Right atrium auricular region (tissue), 2 donors: ENCODE measurements around the gene NKTR. TPM values are rescaled to one million over a fixed set of nuclear protein-coding genes. Genes with fewer than 3 reads are reported as not detected.
A peak's percentile ranks its signal among the peaks of the same experiment; 100 is the strongest.

Experiments used
- DNase-seq: peaks from one replicate; pipeline ENCODE4 v3.0.0-alpha.2; 2019; ENCODE audit warnings: low spot score
- H3K27ac ChIP-seq, 2 donors: fragments of 200-600 bp; sonication (generic); 1 replicate in 1 of 2; 2 replicates in 1 of 2; pipeline ENCODE4 v1.5.1; 2016 to 2019
- H3K27me3 ChIP-seq, 2 donors: fragments of 200-600 bp; sonication (generic); one replicate each; pipeline versions ENCODE4 v1.5.1 to v1.6.0; 2017 to 2019
- H3K36me3 ChIP-seq: fragments of 200-600 bp; sonication (generic); one replicate; pipeline ENCODE4 v1.5.1; 2016
- H3K4me1 ChIP-seq, 2 donors: fragments of 200-600 bp; sonication (generic); one replicate each; pipeline versions ENCODE4 v1.5.1 to v1.6.0; 2017 to 2019
- H3K4me3 ChIP-seq, 2 donors: fragments of 200-600 bp; sonication (generic); 1 replicate in 1 of 2; 2 replicates in 1 of 2; pipeline ENCODE4 v1.5.1; 2017 to 2019; ENCODE audit warnings: mild to moderate bottlenecking in 1 of 2, moderate library complexity in 1 of 2
- H3K9me3 ChIP-seq, 2 donors: fragments of 200-600 bp; sonication (generic); one replicate each; pipeline ENCODE4 v1.5.1; 2019
- CTCF ChIP-seq, 2 donors: fragments of 200-600 bp; sonication (generic); IDR thresholded peaks; one replicate each; pipeline ENCODE4 v1.5.1; 2019; ENCODE audit warnings: antibody characterized with exemption in 2 of 2
- total RNA-seq, 2 donors: library from RNA; depleted of rRNA; stranded (reverse); fragments of >200 nt; gene quantifications; one replicate each; pipeline ENCODE4 v1.1.0, GENCODE V29; 2016

Gene NKTR
- total RNA-seq, 2 donors from 2014 or later = 14.1 to 20.4 TPM

- no peak for TF ChIP-seq CTCF (IDR thresholded peaks at IDR 0.05)
- DNase-seq = no peak
- no peak overlapping the region for H3K4me3 ChIP-seq
- peaks cover 0 to 7% of the 10 kb centered on the region in 2 donors for H3K9me3 ChIP-seq
- no peaks in the 10 kb centered on the region for H3K36me3 ChIP-seq
- peak overlapping the region in 1 of 2 donors; percentile 99 for H3K27ac ChIP-seq
- H3K4me1 ChIP-seq = peaks cover 0 to 36% of the 10 kb centered on the region in 2 donors
- no peaks in the 10 kb centered on the region for H3K27me3 ChIP-seq
These were observed 2.5 kb downstream of the NKTR start for GRCh38 chr3:42602961-42603360.

- peaks cover 0 to 7% of the 10 kb centered on the region in 2 donors for H3K9me3 ChIP-seq
- no peaks in the 10 kb centered on the region for H3K27me3 ChIP-seq
- no peak overlapping the region for H3K4me3 ChIP-seq
- H3K4me1 ChIP-seq = peaks cover 0 to 54% of the 10 kb centered on the region in 2 donors
- H3K36me3 ChIP-seq = no peaks in the 10 kb centered on the region
- DNase-seq = no peak
- TF ChIP-seq CTCF (IDR thresholded peaks at IDR 0.05) = no peak
- peak overlapping the region; percentile 54 to 69 for H3K27ac ChIP-seq
These were observed 5.2 kb downstream of the NKTR start for GRCh38 chr3:42605546-42606173.

- no peak for DNase-seq
- H3K27me3 ChIP-seq = no peaks in the 10 kb centered on the region
- H3K27ac ChIP-seq = peak overlapping the region in 1 of 2 donors; percentile 56
- no peaks in the 10 kb centered on the region for H3K36me3 ChIP-seq
- no peak for TF ChIP-seq CTCF (IDR thresholded peaks at IDR 0.05)
- peaks cover 0 to 58% of the 10 kb centered on the region in 2 donors for H3K4me1 ChIP-seq
- H3K9me3 ChIP-seq = peaks cover 0 to 7% of the 10 kb centered on the region in 2 donors
- no peak overlapping the region for H3K4me3 ChIP-seq
These were observed 8.1 kb downstream of the NKTR start for GRCh38 chr3:42608581-42608980.

GRCh38 chr3:42610976-42611375 is 10.5 kb downstream of the NKTR start:
- no peak for DNase-seq
- TF ChIP-seq CTCF (IDR thresholded peaks at IDR 0.05) = no peak
- Histone ChIP-seq H3K9me3 (no peaks in the 10 kb centered on the region), H3K27ac (peak overlapping the region; percentile 44 to 63), H3K4me1 (peaks cover 0 to 55% of the 10 kb centered on the region in 2 donors), H3K36me3 (no peaks in the 10 kb centered on the region), H3K4me3 (no peak overlapping the region), H3K27me3 (no peaks in the 10 kb centered on the region)

GRCh38 chr3:42612217-42612616 is 11.7 kb downstream of the NKTR start:
- no peak for DNase-seq
- no peaks in the 10 kb centered on the region for H3K9me3 ChIP-seq
- no peaks in the 10 kb centered on the region for H3K27me3 ChIP-seq
- H3K36me3 ChIP-seq = no peaks in the 10 kb centered on the region
- H3K4me1 ChIP-seq = peaks cover 0 to 59% of the 10 kb centered on the region in 2 donors
- peak overlapping the region; percentile 44 to 63 for H3K27ac ChIP-seq
- no peak overlapping the region for H3K4me3 ChIP-seq
- TF ChIP-seq CTCF (IDR thresholded peaks at IDR 0.05) = no peak

- H3K36me3 ChIP-seq = no peaks in the 10 kb centered on the region
- no peak for TF ChIP-seq CTCF (IDR thresholded peaks at IDR 0.05)
- no peak for DNase-seq
- H3K27ac ChIP-seq = peak overlapping the region in 1 of 2 donors; percentile 28
- no peaks in the 10 kb centered on the region for H3K9me3 ChIP-seq
- H3K4me3 ChIP-seq = no peak overlapping the region
- peaks cover 0 to 59% of the 10 kb centered on the region in 2 donors for H3K4me1 ChIP-seq
- no peaks in the 10 kb centered on the region for H3K27me3 ChIP-seq
These were observed 12.4 kb downstream of the NKTR start for GRCh38 chr3:42612928-42613327.
